GM12891 (cell line): ENCODE measurements around the gene SMIM22.

Source experiments
- POLR2A ChIP-seq: IDR thresholded peaks from 2 replicates; pipeline ENCODE4 v1.6.1; 2011; ENCODE audit warnings: low read depth, low read length, control low read depth
- POLR2AphosphoS5 ChIP-seq: IDR thresholded peaks from 2 replicates; pipeline ENCODE4 v1.6.1; 2011; ENCODE audit warnings: low read depth, low read length, control low read depth
- TAF1 ChIP-seq: IDR thresholded peaks from 2 replicates; pipeline ENCODE4 v1.6.1; 2011; ENCODE audit warnings: low read depth, low read length, control low read depth

DNA sequence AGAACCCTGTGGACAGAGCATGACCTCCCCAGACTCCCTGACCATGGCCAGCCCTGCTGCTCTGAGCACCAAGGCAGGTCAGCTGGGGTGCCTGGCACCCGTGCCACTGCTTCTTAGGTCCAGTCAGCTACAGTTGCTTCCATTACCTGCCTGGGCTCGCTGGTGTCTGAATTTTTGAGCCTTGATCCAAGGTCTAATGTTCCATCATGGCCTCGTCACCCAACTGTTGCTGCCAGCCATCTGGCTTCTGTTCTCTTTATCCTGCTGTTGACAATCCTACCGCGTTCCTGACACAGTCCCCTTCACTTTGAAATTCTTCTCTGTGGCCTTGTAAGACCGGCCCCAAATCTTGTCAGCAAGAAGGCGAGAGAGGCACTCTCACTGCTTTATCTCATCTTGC is 35.2 kb downstream of the SMIM22 start:
- TF ChIP-seq TAF1 = no peak
- no peak for TF ChIP-seq POLR2A
- no peak for TF ChIP-seq POLR2AphosphoS5
